GM06990 (cell line): Measurements from ENCODE around the gene CHST6.

Source experiments
- DNase-seq: peaks from one replicate; pipeline ENCODE4 v3.0.0-alpha.2; 2011; ENCODE audit not compliant: insufficient read length; ENCODE audit errors: extremely low read depth
- H3K27me3 ChIP-seq: replicated peaks from 2 replicates; pipeline ENCODE4 v1.6.0; 2011; ENCODE audit warnings: low read length; ENCODE audit not compliant: control insufficient read depth, insufficient read depth
- H3K36me3 ChIP-seq: 2 replicates; pipeline ENCODE4 v1.5.1; 2011; ENCODE audit warnings: low read length; ENCODE audit not compliant: control insufficient read depth, insufficient read depth
- H3K4me3 ChIP-seq: replicated peaks from 2 replicates; pipeline ENCODE4 v1.5.1; 2011; ENCODE audit warnings: low read depth, mild to moderate bottlenecking, control low read depth, low read length
- CTCF ChIP-seq: IDR thresholded peaks from 2 replicates; pipeline ENCODE4 v1.5.1; 2011; ENCODE audit warnings: low read length, control low read depth, mild to moderate bottlenecking, inconsistent platforms; ENCODE audit not compliant: insufficient read depth, poor library complexity, severe bottlenecking

CHST6 gene

GRCh38 chr16:75476817-75477216 lies 18.4 kb downstream of the CHST6 start:
- Histone ChIP-seq H3K36me3 (no peaks in the 10 kb centered on the region), H3K4me3 (no peak overlapping the region), H3K27me3 (no peaks in the 10 kb centered on the region)
- no peak for TF ChIP-seq CTCF
- DNase-seq: no peak

GRCh38 chr16:75475420-75475847 lies 19.8 kb downstream of the CHST6 start:
- Histone ChIP-seq H3K27me3 (no peaks in the 10 kb centered on the region), H3K36me3 (no peaks in the 10 kb centered on the region), H3K4me3 (no peak overlapping the region)
- TF ChIP-seq CTCF: no peak
- no peak for DNase-seq

GRCh38 chr16:75472908-75473877 lies 22.0 kb downstream of the CHST6 start:
- no peak for DNase-seq
- Histone ChIP-seq H3K27me3 (no peaks in the 10 kb centered on the region), H3K4me3 (no peak overlapping the region), H3K36me3 (no peaks in the 10 kb centered on the region)
- TF ChIP-seq CTCF: no peak

- Histone ChIP-seq H3K36me3 (no peaks in the 10 kb centered on the region), H3K4me3 (no peak overlapping the region), H3K27me3 (no peaks in the 10 kb centered on the region)
- DNase-seq: no peak
- peak; percentile 68 for TF ChIP-seq CTCF
Observed at GRCh38 chr16:75471723-75472633, 23.3 kb downstream of the CHST6 start.

- Histone ChIP-seq H3K36me3 (no peaks in the 10 kb centered on the region), H3K4me3 (no peak overlapping the region), H3K27me3 (no peaks in the 10 kb centered on the region)
- TF ChIP-seq CTCF: no peak
- DNase-seq: no peak
Observed at GRCh38 chr16:75466760-75467159, 28.5 kb downstream of the CHST6 start.
